A204.1 (cell line): Measurements from ENCODE around the gene BRD4.

Source experiments
- FAIRE-seq: peaks from 2 replicates; lab custom pipeline; 2012; peaks lifted over from hg19 to GRCh38; lab: Jason Lieb, UNC

BRD4 gene

GRCh38 chr19:15188851-15189250 is 143.5 kb downstream of the BRD4 start:
- no peak for FAIRE-seq

GRCh38 chr19:15187026-15188007 is 145.0 kb downstream of the BRD4 start:
- FAIRE-seq: no peak
